Right cardiac atrium (tissue), 5 donors: ENCODE data around the gene SHROOM3. TPM values are rescaled to one million over a fixed set of nuclear protein-coding genes. Genes with fewer than 3 reads are reported as not detected.

Experiments used
- ATAC-seq, 2 donors: fragments of 200-7000 bp; cut with Tn5 transposase; one replicate each; pipeline versions ENCODE4 v1.8.0 to v1.9.1; 2020; ENCODE audit warnings: moderate library complexity in 2 of 2, mild to moderate bottlenecking in 1 of 2
- DNase-seq, 3 donors: peaks; one replicate each; pipeline ENCODE4 v3.0.0-alpha.2; 2020
- H3K27ac ChIP-seq: one replicate; pipeline ENCODE4 v1.5.1; 2013; ENCODE audit warnings: mild to moderate bottlenecking, low read length, control low read depth, moderate library complexity
- H3K27me3 ChIP-seq: one replicate; pipeline ENCODE4 v1.6.1; 2013; ENCODE audit not compliant: control insufficient read depth, insufficient read depth
- H3K4me1 ChIP-seq: one replicate; pipeline ENCODE4 v1.6.1; 2013; ENCODE audit warnings: low read length; ENCODE audit not compliant: control insufficient read depth, insufficient read depth
- H3K4me3 ChIP-seq: one replicate; pipeline ENCODE4 v1.5.1; 2013; ENCODE audit warnings: low read length, control low read depth
- H3K9me3 ChIP-seq: one replicate; pipeline ENCODE4 v1.6.1; 2013; ENCODE audit warnings: low read length; ENCODE audit not compliant: control insufficient read depth
- WGBS: extraction: QIAGEN DNeasy Blood & Tissue Kit; methylation state at CpG from one replicate; pipeline ENCODE4 v1.1.7; 2013; 5-methylcytosine and 5-hydroxymethylcytosine counted together
- intact Hi-C, 4 donors: fragments of 100-400 bp; cut with DNase I; formaldehyde crosslinking; loops; one replicate each; pipeline versions ENCODE4 v1.11.0 to v1.14.0; 2022 to 2023
- polyA plus RNA-seq: library from polyadenylated mRNA; stranded (reverse); fragments of 200-250 nt; gene quantifications from one replicate; pipeline ENCODE4 v1.2.3, GENCODE V29; 2013
- total RNA-seq, 4 donors: library from RNA; stranded (reverse); fragmentation: NEBNext Ultra II Directional; extraction: Animal tissue kit (Norgen Biotek cat#: 25700); gene quantifications; one replicate each; pipeline ENCODE4 v1.2.1, GENCODE V29; 2021
- donor health status: healthy with polysubstance abuse.
- donor health status: DM: no; HTN: yes; CAD: no.
- donor health status: DM: no; HTN: no; CAD: no.
- donor health status: DM: no; HTN: yes; CAD: no; lungs with severe emphysema.
- donor health status: DM: yes; HTN: yes; CAD: no.

Gene SHROOM3
- total and polyA plus RNA-seq, 5 donors, result 4.6 to 11.8 (median 10.9) TPM

- intact Hi-C loops, result no loop called here
- H3K27me3 ChIP-seq, result no peaks in the 10 kb centered on the region
- no peaks in the 10 kb centered on the region for H3K4me1 ChIP-seq
- DNase-seq, result no peak
- H3K27ac ChIP-seq, result no peak overlapping the region
- 83% methylated on average over 1 of the region's 1 CpG for WGBS
- H3K4me3 ChIP-seq, result no peak overlapping the region
- no peaks in the 10 kb centered on the region for H3K9me3 ChIP-seq
- ATAC-seq, result no peak
Measured at GRCh38 chr4:76556452-76556851, 121.4 kb downstream of the SHROOM3 start.

GRCh38 chr4:76558396-76559235, 123.6 kb downstream of the SHROOM3 start:
- H3K27me3 ChIP-seq, result no peaks in the 10 kb centered on the region
- H3K4me1 ChIP-seq, result no peaks in the 10 kb centered on the region
- ATAC-seq (no peak), DNase-seq (no peak)
- no peaks in the 10 kb centered on the region for H3K9me3 ChIP-seq
- H3K27ac ChIP-seq, result no peak overlapping the region
- intact Hi-C loops, result no loop called here
- H3K4me3 ChIP-seq, result no peak overlapping the region
- 57% methylated on average over 5 of the region's 5 CpGs for WGBS

- Histone ChIP-seq H3K9me3 (no peaks in the 10 kb centered on the region), H3K4me1 (no peaks in the 10 kb centered on the region), H3K4me3 (no peak overlapping the region), H3K27ac (no peak overlapping the region), H3K27me3 (no peaks in the 10 kb centered on the region)
- DNase-seq (no peak), ATAC-seq (no peak)
- 77% methylated on average over 13 of the region's 13 CpGs for WGBS
- intact Hi-C loops, result no loop called here
Measured at GRCh38 chr4:76559236-76560071, 124.4 kb downstream of the SHROOM3 start.

GRCh38 chr4:76562161-76562560, 127.1 kb downstream of the SHROOM3 start:
- intact Hi-C loops, result no loop called here
- H3K4me1 ChIP-seq, result no peaks in the 10 kb centered on the region

GRCh38 chr4:76562836-76563453, 127.9 kb downstream of the SHROOM3 start:
- Histone ChIP-seq H3K27ac (no peak overlapping the region), H3K4me1 (no peaks in the 10 kb centered on the region), H3K27me3 (no peaks in the 10 kb centered on the region), H3K4me3 (no peak overlapping the region), H3K9me3 (no peaks in the 10 kb centered on the region)
- intact Hi-C loops, result no loop called here
- DNase-seq (no peak), ATAC-seq (no peak)
- 59% methylated on average over 4 of the region's 4 CpGs for WGBS

More at GRCh38 chr4:76562161-76562560, 127.1 kb downstream of the SHROOM3 start:
- Histone ChIP-seq H3K27ac (no peak overlapping the region), H3K9me3 (no peaks in the 10 kb centered on the region), H3K27me3 (no peaks in the 10 kb centered on the region), H3K4me3 (no peak overlapping the region)
- WGBS, result 28% methylated on average over 2 of the region's 2 CpGs
- DNase-seq, result no peak
- ATAC-seq, result peak; percentile 46 to 51

- Histone ChIP-seq H3K4me1 (no peaks in the 10 kb centered on the region), H3K27me3 (no peaks in the 10 kb centered on the region), H3K9me3 (no peaks in the 10 kb centered on the region), H3K4me3 (no peak overlapping the region), H3K27ac (no peak overlapping the region)
- intact Hi-C loops, result no loop called here
- ATAC-seq (no peak), DNase-seq (no peak)
- 85% methylated on average over 7 of the region's 7 CpGs for whole genome bisulfite sequencing
Measured at GRCh38 chr4:76563454-76564122, 128.6 kb downstream of the SHROOM3 start.

- no peaks in the 10 kb centered on the region for H3K27me3 ChIP-seq
- intact Hi-C loops, result no loop called here
- DNase-seq (no peak), ATAC-seq (no peak)
- no peak overlapping the region for H3K27ac ChIP-seq
- H3K4me3 ChIP-seq, result no peak overlapping the region
- WGBS, result 77% methylated on average over 4 of the region's 4 CpGs
- H3K9me3 ChIP-seq, result no peaks in the 10 kb centered on the region
- no peaks in the 10 kb centered on the region for H3K4me1 ChIP-seq
Measured at GRCh38 chr4:76564123-76564915, 129.3 kb downstream of the SHROOM3 start.

GRCh38 chr4:76568262-76568661, 133.2 kb downstream of the SHROOM3 start:
- Histone ChIP-seq H3K4me1 (no peaks in the 10 kb centered on the region), H3K27me3 (no peaks in the 10 kb centered on the region), H3K4me3 (no peak overlapping the region), H3K27ac (no peak overlapping the region), H3K9me3 (no peaks in the 10 kb centered on the region)
- 66% methylated on average over 5 of the region's 5 CpGs for WGBS
- DNase-seq (no peak), ATAC-seq (no peak)
- intact Hi-C loops, result no loop called here

GRCh38 chr4:76569225-76569624, 134.2 kb downstream of the SHROOM3 start:
- WGBS, result 92% methylated on average over 3 of the region's 3 CpGs
- Histone ChIP-seq H3K27ac (no peak overlapping the region), H3K4me3 (no peak overlapping the region), H3K27me3 (no peaks in the 10 kb centered on the region), H3K4me1 (no peaks in the 10 kb centered on the region), H3K9me3 (no peaks in the 10 kb centered on the region)
- ATAC-seq, result no peak
- no peak for DNase-seq
- intact Hi-C loops, result no loop called here

GRCh38 chr4:76569706-76570105, 134.7 kb downstream of the SHROOM3 start:
- H3K27me3 ChIP-seq, result no peaks in the 10 kb centered on the region
- intact Hi-C loops, result no loop called here
- H3K27ac ChIP-seq, result no peak overlapping the region
- no peak overlapping the region for H3K4me3 ChIP-seq
- no peaks in the 10 kb centered on the region for H3K9me3 ChIP-seq
- DNase-seq (no peak), ATAC-seq (no peak)
- H3K4me1 ChIP-seq, result no peaks in the 10 kb centered on the region
- WGBS, result 84% methylated on average over 4 of the region's 4 CpGs
